SJCRH30 (cell line): Measurements from ENCODE around the gene ITK. TPM values are rescaled to one million over a fixed set of nuclear protein-coding genes. Genes with fewer than 3 reads are reported as not detected.

Source experiments
- DNase-seq, 2 experiments: peaks; one replicate each; pipeline ENCODE4 v3.0.0-alpha.2; 2015 to 2020
- H3K27ac ChIP-seq: fragments of 250-450 bp; sonication (Bioruptor Pico); 2 replicates; pipeline ENCODE4 v1.5.1; 2020; ENCODE audit warnings: mild to moderate bottlenecking, moderate library complexity
- H3K27me3 ChIP-seq: fragments of 250-450 bp; sonication (Bioruptor Pico); 2 replicates; pipeline ENCODE4 v1.5.1; 2020; ENCODE audit warnings: mild to moderate bottlenecking, moderate library complexity
- H3K36me3 ChIP-seq: fragments of 250-450 bp; sonication (Bioruptor Pico); 2 replicates; pipeline ENCODE4 v1.5.1; 2020; ENCODE audit warnings: mild to moderate bottlenecking, moderate library complexity
- H3K4me1 ChIP-seq: fragments of 250-450 bp; sonication (Bioruptor Pico); 2 replicates; pipeline ENCODE4 v1.5.1; 2020; ENCODE audit warnings: mild to moderate bottlenecking, moderate library complexity
- H3K4me3 ChIP-seq: fragments of 250-450 bp; sonication (Bioruptor Pico); 2 replicates; pipeline ENCODE4 v1.5.1; 2020; ENCODE audit warnings: mild to moderate bottlenecking, moderate library complexity
- H3K9me3 ChIP-seq: fragments of 250-450 bp; sonication (Bioruptor Pico); replicated peaks from 2 replicates; pipeline ENCODE4 v1.5.1; 2020; ENCODE audit warnings: mild to moderate bottlenecking, moderate library complexity
- total RNA-seq: library from RNA; depleted of rRNA; stranded (reverse); fragments of >200 nt; shearing (Covaris generic); gene quantifications from 2 replicates; pipeline ENCODE4 v1.2.3, GENCODE V29; 2014

The ITK gene
- total RNA-seq, 1 experiment from 2014 or later, result not detected

DNA sequence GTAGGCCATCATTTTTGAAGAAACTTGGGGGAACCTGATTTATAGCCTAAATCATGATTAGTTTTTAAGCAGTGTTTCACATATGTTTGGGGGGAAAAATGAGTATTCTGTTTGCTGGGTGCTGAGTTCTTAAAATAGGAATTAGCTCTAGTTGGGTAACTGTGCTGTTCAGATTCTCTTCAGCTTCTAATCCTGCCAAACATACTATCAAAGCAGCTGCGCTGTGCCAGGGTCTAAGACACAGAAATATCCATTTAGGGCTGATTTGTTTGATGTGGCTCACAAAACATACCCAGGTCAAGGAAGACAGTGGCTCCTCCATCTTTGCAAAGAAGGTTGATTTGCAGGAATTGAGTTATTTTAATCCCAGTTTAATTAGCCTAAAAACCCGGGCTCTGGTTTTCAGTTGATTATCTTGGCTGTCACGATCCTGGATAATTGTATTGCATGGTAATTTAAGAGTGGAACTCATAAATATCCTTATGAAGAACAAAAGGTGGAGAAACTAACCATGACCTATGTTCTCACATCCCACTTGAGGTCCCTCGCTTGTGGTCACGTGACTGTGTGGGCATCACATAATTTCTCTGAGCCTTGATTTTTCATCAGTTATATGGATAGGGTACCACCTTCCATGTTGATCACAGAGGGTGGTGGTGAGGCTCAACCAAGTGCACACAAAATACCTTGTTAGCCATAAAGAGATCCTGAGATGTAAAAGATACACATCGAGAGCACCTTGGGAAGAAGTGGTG lies 104.0 kb downstream of the ITK start:
- no peaks in the 10 kb centered on the region for H3K36me3 ChIP-seq
- H3K9me3 ChIP-seq, result no peaks in the 10 kb centered on the region
- peaks cover 3% of the 10 kb centered on the region for H3K27me3 ChIP-seq
- no peak overlapping the region for H3K27ac ChIP-seq
- DNase-seq, result no peak
- no peak overlapping the region for H3K4me3 ChIP-seq
- H3K4me1 ChIP-seq, result no peaks in the 10 kb centered on the region

GRCh38 chr5:157285310-157286035 lies 104.8 kb downstream of the ITK start:
- H3K9me3 ChIP-seq, result no peaks in the 10 kb centered on the region
- peaks cover 3% of the 10 kb centered on the region for H3K4me1 ChIP-seq
- H3K27me3 ChIP-seq, result peaks cover 3% of the 10 kb centered on the region; the same call in 1 of the 2 replicates
- H3K4me3 ChIP-seq, result no peak overlapping the region
- no peaks in the 10 kb centered on the region for H3K36me3 ChIP-seq
- DNase-seq, result no peak
- H3K27ac ChIP-seq, result no peak overlapping the region

DNA sequence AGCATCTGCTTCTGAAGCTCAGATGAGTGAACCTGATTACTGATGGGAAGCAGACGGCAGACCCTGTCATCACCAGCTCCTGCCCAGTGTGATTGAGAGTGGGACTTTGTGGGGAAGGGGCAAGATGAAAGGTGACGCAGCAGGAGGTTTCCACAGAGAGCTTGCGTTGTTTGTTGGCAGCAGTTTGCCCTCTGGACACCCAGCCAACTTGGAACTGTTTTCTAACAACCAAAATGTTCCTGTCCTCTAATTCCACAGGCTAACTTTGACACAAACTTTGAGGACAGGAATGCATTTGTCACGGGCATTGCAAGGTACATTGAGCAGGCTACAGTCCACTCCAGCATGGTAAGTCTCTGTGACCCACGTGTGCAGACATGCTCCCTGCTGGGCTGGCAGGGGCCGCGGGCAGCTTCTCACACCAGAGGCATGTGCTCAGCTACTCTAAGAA lies 106.1 kb downstream of the ITK start:
- H3K27ac ChIP-seq, result no peak overlapping the region
- peaks cover 5% of the 10 kb centered on the region; the same call in 1 of the 2 replicates for H3K27me3 ChIP-seq
- H3K4me3 ChIP-seq, result no peak overlapping the region
- H3K9me3 ChIP-seq, result no peaks in the 10 kb centered on the region
- H3K36me3 ChIP-seq, result no peaks in the 10 kb centered on the region
- DNase-seq, result no peak
- H3K4me1 ChIP-seq, result peaks cover 6% of the 10 kb centered on the region

GRCh38 chr5:157288405-157289163 lies 107.9 kb downstream of the ITK start:
- Histone ChIP-seq H3K27me3 (peaks cover 4% of the 10 kb centered on the region; the same call in 1 of the 2 replicates), H3K27ac (no peak overlapping the region), H3K9me3 (no peaks in the 10 kb centered on the region), H3K4me3 (no peak overlapping the region), H3K4me1 (peaks cover 6% of the 10 kb centered on the region), H3K36me3 (no peaks in the 10 kb centered on the region)
- no peak for DNase-seq

- Histone ChIP-seq H3K4me3 (no peak overlapping the region), H3K27ac (no peak overlapping the region), H3K9me3 (no peaks in the 10 kb centered on the region), H3K4me1 (peaks cover 6% of the 10 kb centered on the region), H3K36me3 (no peaks in the 10 kb centered on the region), H3K27me3 (peaks cover 4% of the 10 kb centered on the region; the same call in 1 of the 2 replicates)
- no peak for DNase-seq
Measured at GRCh38 chr5:157289164-157289819, 108.7 kb downstream of the ITK start.

- no peaks in the 10 kb centered on the region for H3K36me3 ChIP-seq
Measured at GRCh38 chr5:157290156-157290980, 109.7 kb downstream of the ITK start.

GRCh38 chr5:157290981-157291711 lies 110.5 kb downstream of the ITK start:
- H3K9me3 ChIP-seq, result no peaks in the 10 kb centered on the region
- H3K4me3 ChIP-seq, result no peak overlapping the region
- no peak for DNase-seq
- no peaks in the 10 kb centered on the region for H3K36me3 ChIP-seq
- H3K4me1 ChIP-seq, result peaks cover 6% of the 10 kb centered on the region
- peaks cover 8% of the 10 kb centered on the region; the same call in 1 of the 2 replicates for H3K27me3 ChIP-seq
- H3K27ac ChIP-seq, result no peak overlapping the region

More at GRCh38 chr5:157290156-157290980, 109.7 kb downstream of the ITK start:
- peaks cover 5% of the 10 kb centered on the region; the same call in 1 of the 2 replicates for H3K27me3 ChIP-seq
- DNase-seq, result peak in 1 of 2 experiments; percentile 9
- H3K27ac ChIP-seq, result no peak overlapping the region
- H3K4me3 ChIP-seq, result no peak overlapping the region
- H3K9me3 ChIP-seq, result no peaks in the 10 kb centered on the region
- peaks cover 6% of the 10 kb centered on the region for H3K4me1 ChIP-seq

DNA sequence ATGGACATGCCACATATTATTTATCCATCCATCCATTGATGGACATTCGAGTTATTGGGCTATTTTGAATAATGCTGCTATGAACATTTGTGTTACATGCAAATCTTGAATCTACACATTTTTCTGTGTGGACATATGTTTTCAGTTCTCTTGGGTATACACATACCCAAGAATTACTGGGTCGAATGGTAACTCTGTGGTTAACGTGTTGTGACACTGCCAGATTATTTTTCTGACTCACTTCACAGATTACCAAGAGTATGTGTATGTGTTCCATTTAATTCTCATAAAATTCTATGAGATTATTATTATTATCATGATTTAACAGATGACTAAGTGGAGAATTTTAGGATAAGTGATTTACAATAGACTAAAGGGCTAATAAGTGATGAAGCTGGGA lies 112.0 kb downstream of the ITK start:
- no peaks in the 10 kb centered on the region for H3K36me3 ChIP-seq
- no peak overlapping the region for H3K27ac ChIP-seq
- H3K4me1 ChIP-seq, result peaks cover 6% of the 10 kb centered on the region
- H3K9me3 ChIP-seq, result no peaks in the 10 kb centered on the region
- H3K4me3 ChIP-seq, result no peak overlapping the region
- no peak for DNase-seq
- peaks cover 8% of the 10 kb centered on the region; the same call in 1 of the 2 replicates for H3K27me3 ChIP-seq

GRCh38 chr5:157294407-157295091 lies 113.9 kb downstream of the ITK start:
- Histone ChIP-seq H3K9me3 (no peaks in the 10 kb centered on the region), H3K27ac (no peak overlapping the region), H3K4me1 (peaks cover 6% of the 10 kb centered on the region), H3K27me3 (peaks cover 8% of the 10 kb centered on the region; the same call in 1 of the 2 replicates), H3K36me3 (no peaks in the 10 kb centered on the region), H3K4me3 (no peak overlapping the region)
- DNase-seq, result no peak

DNA sequence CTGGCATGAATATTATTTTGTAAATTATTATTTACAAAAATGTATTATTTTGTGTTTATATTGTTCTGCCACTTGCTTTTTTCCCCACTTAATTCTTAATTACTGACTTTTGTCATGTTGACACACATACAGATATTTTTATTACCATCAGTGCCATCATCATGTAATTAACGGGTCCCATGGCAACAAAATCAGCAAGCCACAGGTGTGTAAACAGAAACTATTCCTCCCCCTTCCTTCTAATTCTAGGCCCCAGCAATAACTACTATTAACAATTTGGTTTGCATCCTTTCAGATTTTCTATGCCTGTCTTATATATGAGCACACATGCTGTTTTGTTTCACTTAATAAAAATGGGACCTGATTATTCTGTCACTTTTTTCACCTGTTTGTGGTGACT lies 114.6 kb downstream of the ITK start:
- peaks cover 8% of the 10 kb centered on the region; the same call in 1 of the 2 replicates for H3K27me3 ChIP-seq
- no peaks in the 10 kb centered on the region for H3K36me3 ChIP-seq
- no peaks in the 10 kb centered on the region for H3K9me3 ChIP-seq
- H3K27ac ChIP-seq, result no peak overlapping the region
- DNase-seq, result no peak
- H3K4me1 ChIP-seq, result peaks cover 5% of the 10 kb centered on the region
- no peak overlapping the region for H3K4me3 ChIP-seq

DNA sequence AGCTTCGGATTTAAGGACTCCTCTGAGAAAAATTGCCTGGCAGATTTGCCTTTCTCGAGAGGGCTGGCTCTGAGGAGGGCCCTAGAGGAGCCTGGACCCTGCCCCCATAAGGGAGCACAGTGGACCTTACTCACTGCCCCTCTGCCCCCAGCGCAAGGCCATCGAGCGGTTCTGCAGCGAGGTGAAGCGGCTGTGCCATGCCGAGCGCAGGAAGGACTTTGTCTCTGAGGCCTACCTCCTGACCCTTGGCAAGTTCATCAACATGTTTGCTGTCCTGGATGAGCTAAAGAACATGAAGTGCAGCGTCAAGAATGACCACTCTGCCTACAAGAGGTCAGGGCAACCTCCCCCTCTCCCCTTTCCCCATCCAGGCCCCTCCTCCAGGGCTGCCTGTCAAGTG lies 119.9 kb downstream of the ITK start:
- DNase-seq, result no peak
- 0 out of 2 replicates have a peak, but pooled peaks cover 1% of the 10 kb centered on the region for H3K27me3 ChIP-seq

DNA sequence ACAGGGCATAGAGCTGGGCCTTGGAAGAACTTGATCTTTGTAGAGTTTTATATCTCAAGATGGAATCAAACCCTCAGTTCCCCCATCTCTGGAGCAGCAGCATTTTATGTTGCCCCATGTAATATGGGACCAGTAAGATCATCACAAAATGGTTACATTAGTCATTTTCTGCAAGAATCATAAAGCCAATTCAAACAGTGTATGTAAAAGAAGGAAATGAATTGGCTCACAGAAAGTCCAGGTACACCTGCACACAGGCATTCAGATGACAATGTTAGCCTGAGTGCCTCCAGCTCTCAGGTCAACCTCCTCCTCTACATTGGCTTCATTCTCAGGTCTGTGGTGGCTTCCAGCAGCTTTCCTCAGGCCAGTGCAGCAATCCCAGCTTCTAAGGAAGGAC lies 120.4 kb downstream of the ITK start:
- no peaks in the 10 kb centered on the region for H3K27me3 ChIP-seq

More for the DNA sequence above, 119.9 kb downstream of the ITK start:
- no peak overlapping the region for H3K4me3 ChIP-seq
- H3K36me3 ChIP-seq, result no peaks in the 10 kb centered on the region
- H3K9me3 ChIP-seq, result no peaks in the 10 kb centered on the region
- H3K4me1 ChIP-seq, result no peaks in the 10 kb centered on the region
- no peak overlapping the region for H3K27ac ChIP-seq

More for the DNA sequence above, 120.4 kb downstream of the ITK start:
- Histone ChIP-seq H3K36me3 (no peaks in the 10 kb centered on the region), H3K27ac (no peak overlapping the region), H3K4me1 (no peaks in the 10 kb centered on the region), H3K9me3 (no peaks in the 10 kb centered on the region), H3K4me3 (no peak overlapping the region)
- DNase-seq, result no peak
